Memory B cell (primary cell): ENCODE data around the gene RESP18.

Experiments
- ATAC-seq: fragments of 150-1000 bp; cut with Tn5 transposase; 2 replicates; pipeline ENCODE4 v1.10.0; 2021; ENCODE audit warnings: low read depth, mild to moderate bottlenecking, moderate library complexity
- DNase-seq, 2 donors: peaks; one replicate each; pipeline ENCODE4 v3.0.0; 2022; ENCODE audit warnings: low spot score in 2 of 2
- H3K27ac Mint-ChIP-seq: one replicate; pipeline ENCODE4 v1.8.0; 2022; ENCODE audit warnings: mild to moderate bottlenecking, moderate library complexity, mixed read lengths
- H3K27me3 Mint-ChIP-seq: one replicate; pipeline ENCODE4 v1.8.0; 2022; ENCODE audit warnings: mixed read lengths
- H3K36me3 Mint-ChIP-seq: one replicate; pipeline ENCODE4 v1.8.0; 2022; ENCODE audit warnings: mild to moderate bottlenecking, mixed read lengths
- H3K4me1 Mint-ChIP-seq: one replicate; pipeline ENCODE4 v1.8.0; 2022; ENCODE audit warnings: mixed read lengths
- H3K4me3 Mint-ChIP-seq: one replicate; pipeline ENCODE4 v1.8.0; 2022; ENCODE audit warnings: mild to moderate bottlenecking, moderate library complexity, mixed read lengths
- H3K9me3 Mint-ChIP-seq: one replicate; pipeline ENCODE4 v1.8.0; 2022; ENCODE audit warnings: mixed read lengths

RESP18 gene

GRCh38 chr2:219282943-219283581, 49.5 kb downstream of the RESP18 start:
- H3K27me3 Mint-ChIP-seq: no peaks in the 10 kb centered on the region
- DNase-seq (no peak), ATAC-seq (no peak)
- H3K9me3 Mint-ChIP-seq: no peaks in the 10 kb centered on the region
- peaks cover 15% of the 10 kb centered on the region for H3K36me3 Mint-ChIP-seq
- peak overlapping the region; percentile 97 for H3K27ac Mint-ChIP-seq
- peaks cover 29% of the 10 kb centered on the region for H3K4me1 Mint-ChIP-seq
- H3K4me3 Mint-ChIP-seq: no peak overlapping the region

GRCh38 chr2:219282375-219282774, 50.2 kb downstream of the RESP18 start:
- Mint-ChIP-seq H3K4me1 (peaks cover 31% of the 10 kb centered on the region), H3K4me3 (no peak overlapping the region), H3K9me3 (no peaks in the 10 kb centered on the region), H3K27me3 (no peaks in the 10 kb centered on the region), H3K27ac (peak overlapping the region; percentile 97), H3K36me3 (peaks cover 15% of the 10 kb centered on the region)
- no peak for DNase-seq
- ATAC-seq: no peak

GRCh38 chr2:219281588-219281987, 51.0 kb downstream of the RESP18 start:
- Mint-ChIP-seq H3K27ac (peak overlapping the region; percentile 97), H3K9me3 (no peaks in the 10 kb centered on the region), H3K36me3 (peaks cover 15% of the 10 kb centered on the region), H3K27me3 (no peaks in the 10 kb centered on the region), H3K4me3 (no peak overlapping the region), H3K4me1 (peaks cover 35% of the 10 kb centered on the region)
- ATAC-seq (no peak), DNase-seq (no peak)

GRCh38 chr2:219280651-219281050, 51.9 kb downstream of the RESP18 start:
- H3K9me3 Mint-ChIP-seq: no peaks in the 10 kb centered on the region
- peaks cover 14% of the 10 kb centered on the region for H3K36me3 Mint-ChIP-seq
- H3K4me1 Mint-ChIP-seq: peaks cover 35% of the 10 kb centered on the region
- peak overlapping the region; percentile 97 for H3K27ac Mint-ChIP-seq
- H3K4me3 Mint-ChIP-seq: peak overlapping the region; percentile 94
- DNase-seq: no peak
- ATAC-seq: no peak
- H3K27me3 Mint-ChIP-seq: no peaks in the 10 kb centered on the region

- Mint-ChIP-seq H3K27ac (peak overlapping the region; percentile 97), H3K4me3 (peak overlapping the region; percentile 94), H3K4me1 (peaks cover 33% of the 10 kb centered on the region), H3K36me3 (peaks cover 11% of the 10 kb centered on the region), H3K27me3 (no peaks in the 10 kb centered on the region), H3K9me3 (no peaks in the 10 kb centered on the region)
- DNase-seq (no peak), ATAC-seq (no peak)
Observed at GRCh38 chr2:219279916-219280516, 52.5 kb downstream of the RESP18 start.

- Mint-ChIP-seq H3K4me1 (peaks cover 36% of the 10 kb centered on the region), H3K27ac (peak within 1 kb of the TSS; percentile 97), H3K36me3 (peaks cover 14% of the 10 kb centered on the region), H3K9me3 (no peaks in the 10 kb centered on the region), H3K27me3 (no peaks in the 10 kb centered on the region), H3K4me3 (peak within 1 kb of the TSS; percentile 94)
- ATAC-seq: peak; percentile 71
- peak; percentile 95 to 99 for DNase-seq
Observed at GRCh38 chr2:219279151-219279915, 53.2 kb downstream of the RESP18 start, which contains the start of gene DNAJB2. DNAJB2 (plus strand) TSS chr2:219279366; CDS start chr2:219279834, 468 bp downstream.

GRCh38 chr2:219278655-219279150, 53.8 kb downstream of the RESP18 start:
- ATAC-seq: peak; percentile 3
- peaks cover 36% of the 10 kb centered on the region for H3K4me1 Mint-ChIP-seq
- peak overlapping the region; percentile 97 for H3K27ac Mint-ChIP-seq
- H3K4me3 Mint-ChIP-seq: peak overlapping the region; percentile 94
- H3K36me3 Mint-ChIP-seq: peaks cover 12% of the 10 kb centered on the region
- H3K27me3 Mint-ChIP-seq: no peaks in the 10 kb centered on the region
- DNase-seq: no peak
- no peaks in the 10 kb centered on the region for H3K9me3 Mint-ChIP-seq

- ATAC-seq: peak; percentile 6
- Mint-ChIP-seq H3K4me3 (peak overlapping the region; percentile 94), H3K4me1 (peaks cover 34% of the 10 kb centered on the region), H3K9me3 (no peaks in the 10 kb centered on the region), H3K36me3 (peaks cover 9% of the 10 kb centered on the region), H3K27me3 (no peaks in the 10 kb centered on the region), H3K27ac (peak overlapping the region; percentile 97)
- DNase-seq: peak; percentile 81 to 88
Observed at GRCh38 chr2:219277703-219278654, 54.6 kb downstream of the RESP18 start.
